ENCODE measurements around the gene EPHA6.

DNA sequence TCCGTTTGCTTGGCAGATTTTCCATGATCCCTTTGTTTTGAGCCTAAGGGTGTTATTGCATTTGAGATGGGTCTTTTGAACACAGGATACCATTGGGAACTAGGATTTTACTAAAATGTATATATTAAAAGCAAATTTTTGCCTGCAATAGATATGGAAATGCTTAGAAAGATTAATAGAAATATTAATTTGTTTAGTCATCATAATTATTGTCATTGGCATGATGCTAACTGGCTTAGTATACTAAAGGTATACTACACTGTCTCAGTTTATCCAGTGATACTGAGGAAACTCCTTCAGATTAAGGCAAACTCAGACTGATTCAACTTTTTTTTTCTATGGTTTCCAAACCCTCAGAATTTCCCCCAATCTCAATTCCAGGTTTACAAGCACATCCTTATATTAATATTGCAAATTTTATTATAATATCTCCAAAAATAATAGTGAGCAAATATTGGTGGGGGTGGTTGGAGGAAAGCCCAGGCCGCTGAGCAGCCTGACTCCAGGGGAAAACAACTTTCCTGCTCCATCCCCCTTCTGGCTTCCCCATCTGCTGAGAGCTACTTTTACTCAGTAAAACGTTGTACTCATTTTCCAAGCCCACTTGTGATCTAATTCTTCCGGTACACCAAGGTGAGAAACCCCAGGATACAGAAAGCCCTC is 291.7 kb downstream of the EPHA6 start:
- TF ChIP-seq POLR2A (IDR thresholded peaks at IDR 0.05; ENCODE audit: low read depth, low read length), result no peak
- TF ChIP-seq POLR2AphosphoS5 (IDR thresholded peaks at IDR 0.05; ENCODE audit: low read depth, low read length), result no peak
- no peak for TF ChIP-seq TAF1 (IDR thresholded peaks at IDR 0.05; ENCODE audit: low read depth, low read length)
- no peak for TF ChIP-seq SPI1 (IDR thresholded peaks at IDR 0.05; ENCODE audit: low read depth, low read length)
- no peak for TF ChIP-seq POU2F2 (IDR thresholded peaks at IDR 0.05; ENCODE audit: low read depth, low read length)
- no peak for TF ChIP-seq PAX5 (IDR thresholded peaks at IDR 0.05; ENCODE audit: insufficient read depth, low read length, severe bottlenecking)
